Measurements from ENCODE around the gene TTPAL. TPM values are rescaled to one million over a fixed set of nuclear protein-coding genes. Genes with fewer than 3 reads are reported as not detected.
"Not testable (repeated sequence)": the region's sequence is repeated elsewhere in the genome, so short reads cannot be mapped to it uniquely, and the experiment has no call there.

The TTPAL gene
- total and polyA plus RNA-seq, 2 of the 4 experiments (the other 2 are of a cell fraction), result 8.2 to 18.1 TPM

DNA sequence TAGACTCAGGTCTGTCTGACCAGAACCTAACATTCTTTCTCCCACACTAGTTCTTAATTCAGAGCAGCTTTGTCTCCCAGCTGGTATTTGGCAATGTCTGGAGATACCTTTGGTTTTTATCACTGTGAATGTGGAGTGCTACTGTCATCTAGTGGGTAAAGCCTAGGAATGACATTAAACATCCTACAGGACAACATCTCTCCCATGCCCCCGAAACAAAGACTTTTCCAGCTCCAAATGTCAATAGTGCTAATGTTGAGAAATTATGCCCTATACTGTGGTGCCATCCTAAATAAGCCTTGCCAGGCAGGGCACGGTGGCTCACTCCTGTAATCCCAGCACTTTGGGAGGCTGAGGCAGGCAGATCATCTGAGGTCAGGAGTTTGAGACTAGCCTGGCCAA is 4.2 kb upstream of the TTPAL start:
- Histone ChIP-seq H3K4me2 (ENCODE audit: low read depth, low read length) (no peak overlapping the region), H2BK15ac (ENCODE audit: low read depth, low read length) (no peak overlapping the region), H3K14ac (replicated peaks; ENCODE audit: low read depth, low read length) (no peak overlapping the region), H3K23ac (ENCODE audit: low read depth, low read length) (no peak overlapping the region), H4K5ac (ENCODE audit: low read depth, low read length) (no peak overlapping the region), H4K20me1 (ENCODE audit: insufficient read depth, low read length) (no peaks in the 10 kb centered on the region), H3K9ac (ENCODE audit: low read depth, low read length) (no peak overlapping the region), H2BK5ac (ENCODE audit: low read depth, low read length, poor library complexity, severe bottlenecking) (no peak overlapping the region), H2BK20ac (ENCODE audit: low read depth, low read length) (no peak overlapping the region), H4K91ac (ENCODE audit: insufficient read depth, low read depth, low read length) (no peak overlapping the region), H2AK9ac (replicated peaks; ENCODE audit: low read depth, low read length, poor library complexity) (no peak overlapping the region), H2AK5ac (ENCODE audit: low read depth, low read length) (no peak overlapping the region), H3K79me1 (ENCODE audit: low read depth in 1 of 2, low read length in 2 of 2) (peaks cover 6 to 14% of the 10 kb centered on the region in 2 experiments), H3K9me3 (ENCODE audit: control insufficient read depth, insufficient read depth, low read length) (no peaks in the 10 kb centered on the region), H3K27ac (ENCODE audit: insufficient read depth, low read length) (no peak overlapping the region), H3K36me3 (ENCODE audit: control insufficient read depth, insufficient read depth, low read length) (no peaks in the 10 kb centered on the region), H2BK120ac (ENCODE audit: low read depth, low read length) (no peak overlapping the region), H3K9me1 (ENCODE audit: insufficient read depth, low read length) (peaks cover 6% of the 10 kb centered on the region; the same call in 1 of the 2 replicates), H3K56ac (ENCODE audit: extremely low read depth, insufficient read depth, low read length) (no peak overlapping the region), H3K18ac (ENCODE audit: low read depth, low read length) (no peak overlapping the region), H3K4ac (ENCODE audit: low read depth, low read length) (no peak overlapping the region), H3K4me3 (ENCODE audit: insufficient read depth, low read depth, low read length) (no peak overlapping the region), H3K27me3 (ENCODE audit: control insufficient read depth, insufficient read depth, low read length) (peaks cover 16% of the 10 kb centered on the region), H4K8ac (ENCODE audit: low read depth in 2 of 2, low read length in 2 of 2) (no peak overlapping the region), H3K4me1 (ENCODE audit: control insufficient read depth, insufficient read depth, low read length) (0 out of 2 replicates have a peak, but pooled peaks cover 4% of the 10 kb centered on the region), H2AFZ (replicated peaks; ENCODE audit: low read length, poor library complexity) (no peak overlapping the region)
- in situ Hi-C loops (cut with MboI; ENCODE audit: low sequenced_read_pairs), result loop anchor here (10.0 kb wide), 2 partner anchors 143 to 257 kb away; partner anchors contain the start of gene OSER1
- WGBS, 2 experiments (ENCODE audit: extremely low coverage in 2 of 2, insufficient read length in 1 of 2), result 50% methylated on average over 1 of the region's 2 CpGs; no CpG with 5 or more reads in 1 of the 2 experiments
- ATAC-seq (ENCODE audit: low read depth) (no peak), DNase-seq (peak; percentile 44)
- ChIA-PET POLR2A (ENCODE audit: unreplicated experiment) (no interaction called here), CTCF (interaction anchor here (0.6 to 1.1 kb wide), 6 partner anchors 10 to 161 kb away, joined by 3 to 4 read pairs (median 3); no protein-coding TSS in a partner anchor)
- TF ChIP-seq, protein P1, sequence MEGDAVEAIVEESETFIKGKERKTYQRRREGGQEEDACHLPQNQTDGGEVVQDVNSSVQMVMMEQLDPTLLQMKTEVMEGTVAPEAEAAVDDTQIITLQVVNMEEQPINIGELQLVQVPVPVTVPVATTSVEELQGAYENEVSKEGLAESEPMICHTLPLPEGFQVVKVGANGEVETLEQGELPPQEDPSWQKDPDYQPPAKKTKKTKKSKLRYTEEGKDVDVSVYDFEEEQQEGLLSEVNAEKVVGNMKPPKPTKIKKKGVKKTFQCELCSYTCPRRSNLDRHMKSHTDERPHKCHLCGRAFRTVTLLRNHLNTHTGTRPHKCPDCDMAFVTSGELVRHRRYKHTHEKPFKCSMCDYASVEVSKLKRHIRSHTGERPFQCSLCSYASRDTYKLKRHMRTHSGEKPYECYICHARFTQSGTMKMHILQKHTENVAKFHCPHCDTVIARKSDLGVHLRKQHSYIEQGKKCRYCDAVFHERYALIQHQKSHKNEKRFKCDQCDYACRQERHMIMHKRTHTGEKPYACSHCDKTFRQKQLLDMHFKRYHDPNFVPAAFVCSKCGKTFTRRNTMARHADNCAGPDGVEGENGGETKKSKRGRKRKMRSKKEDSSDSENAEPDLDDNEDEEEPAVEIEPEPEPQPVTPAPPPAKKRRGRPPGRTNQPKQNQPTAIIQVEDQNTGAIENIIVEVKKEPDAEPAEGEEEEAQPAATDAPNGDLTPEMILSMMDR (conservative IDR thresholded peaks at IDR 0.05; ENCODE audit: low read depth, low read length), result peak; percentile 57
- TF ChIP-seq RCOR1 (IDR thresholded peaks at IDR 0.05; ENCODE audit: insufficient replicate concordance, low read length) (no peak), RAD21 (IDR thresholded peaks at IDR 0.05; ENCODE audit: low read length) (peak; percentile 61), CEBPB (IDR thresholded peaks at IDR 0.05; ENCODE audit: low read depth, low read length) (peak; percentile 46; the same call in 1 of the 2 replicates), SMC3 (IDR thresholded peaks at IDR 0.05; ENCODE audit: low read depth, low read length) (peak; percentile 48)
- dilution Hi-C loops (cut with HindIII; ENCODE audit: low sequenced_read_pairs, unreplicated experiment), result no loop called here
- intact Hi-C loops (cut with micrococcal nuclease), result loop anchor here (1.0 kb wide), 2 partner anchors 83 to 254 kb away; no protein-coding TSS in a partner anchor
- no TSS peak for BruUV-seq (replicated peaks)

DNA sequence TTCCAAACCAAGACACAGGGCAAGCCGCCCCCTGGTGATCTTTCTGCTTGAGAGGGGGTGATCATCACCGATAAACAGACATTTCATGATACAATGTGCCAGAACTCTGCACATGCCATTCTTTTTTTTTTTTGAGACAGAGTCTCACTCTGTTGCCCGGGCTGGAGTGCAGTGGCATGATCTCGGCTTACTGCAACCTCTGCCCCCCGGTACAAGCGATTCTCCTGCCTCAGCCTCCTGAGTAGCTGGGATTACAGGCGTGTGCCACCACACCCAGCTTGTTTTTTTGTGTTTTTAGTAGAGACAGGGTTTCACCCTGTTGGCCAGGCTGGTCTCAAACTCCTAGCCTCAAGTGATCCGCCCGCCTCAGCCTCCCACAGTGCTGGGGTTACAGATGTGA is 3.4 kb upstream of the TTPAL start:
- H3K36me3 ChIP-seq (ENCODE audit: control insufficient read depth, insufficient read depth, low read length); H3K4me2 ChIP-seq (ENCODE audit: low read depth, low read length); H3K4me3 ChIP-seq (ENCODE audit: insufficient read depth, low read depth, low read length); H4K91ac ChIP-seq (ENCODE audit: insufficient read depth, low read depth, low read length); intact Hi-C loops (cut with micrococcal nuclease); H4K5ac ChIP-seq (ENCODE audit: low read depth, low read length); H3K27ac ChIP-seq (ENCODE audit: insufficient read depth, low read length); H3K18ac ChIP-seq (ENCODE audit: low read depth, low read length); BruUV-seq (replicated peaks); H3K14ac ChIP-seq (replicated peaks; ENCODE audit: low read depth, low read length); H2AK5ac ChIP-seq (ENCODE audit: low read depth, low read length); DNase-seq; POLR2A ChIA-PET (ENCODE audit: unreplicated experiment); dilution Hi-C loops (cut with HindIII; ENCODE audit: low sequenced_read_pairs, unreplicated experiment); H2BK120ac ChIP-seq (ENCODE audit: low read depth, low read length); H3K56ac ChIP-seq (ENCODE audit: extremely low read depth, insufficient read depth, low read length); H3K4me1 ChIP-seq (ENCODE audit: control insufficient read depth, insufficient read depth, low read length); ATAC-seq (ENCODE audit: low read depth); H3K9ac ChIP-seq (ENCODE audit: low read depth, low read length); H4K8ac ChIP-seq (ENCODE audit: low read depth in 2 of 2, low read length in 2 of 2); H3K4ac ChIP-seq (ENCODE audit: low read depth, low read length); H2BK5ac ChIP-seq (ENCODE audit: low read depth, low read length, poor library complexity, severe bottlenecking); H2AK9ac ChIP-seq (replicated peaks; ENCODE audit: low read depth, low read length, poor library complexity); H3K23ac ChIP-seq (ENCODE audit: low read depth, low read length); H3K9me3 ChIP-seq (ENCODE audit: control insufficient read depth, insufficient read depth, low read length); H2BK20ac ChIP-seq (ENCODE audit: low read depth, low read length); H2BK15ac ChIP-seq (ENCODE audit: low read depth, low read length); H2AFZ ChIP-seq (replicated peaks; ENCODE audit: low read length, poor library complexity); H4K20me1 ChIP-seq (ENCODE audit: insufficient read depth, low read length): not testable (repeated sequence)
- peaks cover 14% of the 10 kb centered on the region for H3K27me3 ChIP-seq (ENCODE audit: control insufficient read depth, insufficient read depth, low read length)
- in situ Hi-C loops (cut with MboI; ENCODE audit: low sequenced_read_pairs), result loop anchor here (10.0 kb wide), 2 partner anchors 143 to 257 kb away; partner anchors contain the start of gene OSER1
- peaks cover 13% of the 10 kb centered on the region; the same call in 1 of the 2 replicates for H3K9me1 ChIP-seq (ENCODE audit: insufficient read depth, low read length)
- CTCF ChIA-PET, result interaction anchor here (0.6 kb wide), 1 partner anchor 18 kb away, joined by 3 read pairs; no protein-coding TSS in a partner anchor
- H3K79me1 ChIP-seq (ENCODE audit: low read depth in 1 of 2, low read length in 2 of 2), result peaks cover 14 to 22% of the 10 kb centered on the region in 2 experiments
- WGBS, 2 experiments (ENCODE audit: extremely low coverage in 2 of 2, insufficient read length in 1 of 2), result no CpG with 5 or more reads among the region's 9 CpGs

Measured in IMR-90 (cell line).